ENCODE measurements around the gene NAPG.
"Not testable (repeated sequence)": the region's sequence is repeated elsewhere in the genome, so short reads cannot be mapped to it uniquely, and the experiment has no call there.

NAPG gene

DNA sequence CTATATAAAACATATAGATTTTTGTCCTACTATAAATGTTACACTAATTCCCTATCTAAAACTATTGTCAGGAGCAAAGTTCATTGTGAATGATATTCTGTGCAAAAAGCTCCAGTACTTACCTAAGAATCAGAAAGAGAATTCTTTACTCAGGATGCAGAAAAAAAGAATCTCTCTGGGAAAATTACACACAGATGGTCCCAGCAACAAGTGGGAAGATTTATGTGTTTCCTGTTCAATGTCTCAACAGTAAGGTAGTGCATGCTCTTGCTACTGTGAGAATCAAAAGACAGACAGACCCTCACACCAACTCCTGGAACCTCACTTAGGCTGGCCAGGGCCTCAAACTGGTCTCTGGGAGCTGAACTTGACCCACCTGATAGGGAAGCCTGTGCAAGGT, 11.2 kb upstream of the NAPG start:
- no peak for DNase-seq

- no peak for DNase-seq
These were observed 10.4 kb upstream of the NAPG start for GRCh38 chr18:10515456-10515855.

DNA sequence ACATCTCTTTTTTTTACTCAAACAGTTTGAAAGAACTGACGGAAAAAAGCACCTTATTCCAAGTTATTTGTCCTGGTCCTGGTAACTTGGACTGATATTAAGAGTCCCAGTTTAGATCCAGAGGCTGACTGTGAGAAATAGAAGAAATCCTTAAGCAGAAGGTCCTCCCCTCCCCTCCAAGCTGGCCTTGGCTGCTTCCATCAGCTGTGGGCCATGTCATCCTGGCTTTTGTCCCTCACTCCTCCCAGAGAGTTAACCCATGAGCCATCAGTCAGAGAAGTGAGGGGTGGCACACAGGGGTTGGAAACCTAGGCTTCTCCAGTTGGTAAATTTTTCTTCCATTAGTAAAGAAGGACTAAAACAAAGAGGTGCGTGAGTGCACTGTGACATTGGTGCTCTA, 9.7 kb upstream of the NAPG start:
- DNase-seq, result no peak

DNA sequence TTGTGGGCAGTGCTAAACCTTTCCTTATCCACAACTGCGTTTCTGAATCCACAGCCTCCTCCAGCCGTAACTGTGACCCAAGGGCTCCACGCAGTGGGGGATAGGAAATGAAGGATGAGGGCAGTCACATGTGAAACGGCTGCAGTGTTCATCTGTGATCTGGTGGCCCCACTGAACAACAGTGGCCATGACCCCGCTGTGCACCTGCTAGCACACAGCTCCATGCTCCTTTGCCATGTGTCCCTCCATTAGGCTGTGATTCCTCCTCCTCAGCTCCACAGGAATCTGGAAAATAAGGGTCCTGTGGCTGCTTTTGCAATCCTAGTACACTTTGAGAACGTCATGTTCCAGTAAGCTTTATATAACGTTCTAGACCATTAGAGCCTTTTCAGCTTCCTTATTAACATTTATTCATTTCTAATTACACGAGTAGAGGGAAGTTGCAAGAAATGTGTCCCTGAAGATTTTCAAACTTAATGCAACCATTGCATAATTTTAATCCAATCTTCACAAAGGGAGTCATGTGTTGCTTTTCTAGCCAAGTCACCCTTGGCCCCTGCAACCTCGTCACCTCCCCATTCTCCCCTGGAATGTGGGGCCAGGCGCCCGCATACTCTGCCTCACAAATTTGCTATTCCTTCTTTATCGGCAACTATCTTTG, 7.1 kb upstream of the NAPG start:
- DNase-seq, result no peak

DNA sequence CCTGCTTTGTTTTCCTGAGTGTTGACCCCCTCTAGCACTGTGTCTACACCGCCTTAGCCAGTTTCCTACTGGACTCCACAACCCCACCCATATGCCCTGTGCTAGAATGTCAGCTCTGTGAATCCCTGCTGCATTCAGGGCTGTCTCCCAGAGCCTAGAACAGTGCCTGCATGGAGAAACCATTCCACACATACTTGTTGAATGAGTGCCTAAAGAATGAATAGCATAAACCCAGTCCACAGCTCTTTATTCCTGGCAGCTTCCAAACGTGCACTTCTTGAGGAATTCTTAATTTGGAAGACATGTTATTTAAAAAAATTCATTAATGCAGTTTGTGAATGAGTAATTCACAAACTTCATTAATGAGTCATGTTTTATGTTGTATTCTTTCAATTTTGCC, 6.5 kb upstream of the NAPG start:
- no peak for DNase-seq

DNA sequence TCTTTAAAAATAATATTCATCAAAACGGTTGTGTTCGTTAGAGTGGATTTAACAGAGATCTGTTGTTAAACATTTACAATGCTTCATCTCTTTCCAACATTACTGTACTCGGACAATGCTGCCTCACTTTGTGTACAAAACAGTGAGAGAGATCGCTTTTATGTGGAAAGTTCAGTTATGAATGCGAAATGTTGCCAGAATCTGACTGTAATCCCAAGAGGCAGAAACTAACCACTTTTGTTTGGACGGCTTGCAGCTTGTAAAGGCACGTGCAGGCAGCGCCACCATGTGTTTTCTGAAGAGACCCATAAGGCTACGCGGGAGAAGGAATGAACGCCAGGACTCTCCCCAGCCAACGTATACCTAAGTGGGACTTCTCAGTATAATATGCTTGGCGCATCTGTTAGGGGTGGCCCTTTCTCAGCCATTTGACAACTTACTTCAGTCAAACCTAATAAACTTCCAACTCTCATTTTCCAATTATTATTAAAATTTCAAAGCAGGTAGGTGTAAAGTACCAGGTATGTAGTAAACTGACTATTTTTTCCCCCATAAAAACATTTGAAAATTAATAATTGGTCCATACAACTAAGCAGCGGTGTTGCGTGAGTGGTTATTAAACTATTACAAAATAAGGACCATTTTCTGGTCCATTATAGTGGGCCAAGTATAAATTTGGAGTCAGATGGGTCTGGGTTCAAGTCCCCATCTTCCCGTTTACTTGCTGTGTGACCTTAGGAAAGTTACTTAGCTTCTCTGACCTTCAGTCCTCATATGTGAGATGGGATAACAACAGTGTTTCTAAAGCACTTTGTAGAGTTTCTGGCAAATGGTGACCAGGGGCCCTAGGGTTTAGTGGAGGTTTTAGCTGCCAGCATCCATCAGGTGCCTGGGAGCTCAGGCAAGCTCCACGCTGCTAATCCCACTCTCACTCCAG, 5.6 kb upstream of the NAPG start:
- no peak for DNase-seq

- no peak for DNase-seq
These were observed 4.3 kb upstream of the NAPG start for GRCh38 chr18:10521566-10521965.

DNA sequence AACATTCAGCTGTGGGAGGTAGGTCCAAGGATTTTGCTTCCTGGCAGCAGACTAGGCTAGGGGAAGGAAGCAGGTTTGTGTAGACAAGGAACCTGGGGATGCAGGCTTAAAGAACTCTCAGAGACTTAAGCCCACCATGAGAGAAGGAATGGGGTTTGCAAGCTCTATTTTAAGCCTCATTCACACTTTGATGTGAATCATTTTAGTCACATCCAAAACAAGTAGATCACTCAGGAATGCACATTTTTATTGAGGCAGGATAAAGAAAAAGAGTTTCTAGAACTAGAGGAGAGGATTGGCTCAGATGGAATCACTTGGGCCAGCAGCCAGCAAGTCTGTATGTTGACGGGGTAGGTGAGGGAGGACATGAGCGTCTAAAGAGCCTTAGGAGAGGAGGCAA, 3.3 kb upstream of the NAPG start:
- no peak for DNase-seq

DNA sequence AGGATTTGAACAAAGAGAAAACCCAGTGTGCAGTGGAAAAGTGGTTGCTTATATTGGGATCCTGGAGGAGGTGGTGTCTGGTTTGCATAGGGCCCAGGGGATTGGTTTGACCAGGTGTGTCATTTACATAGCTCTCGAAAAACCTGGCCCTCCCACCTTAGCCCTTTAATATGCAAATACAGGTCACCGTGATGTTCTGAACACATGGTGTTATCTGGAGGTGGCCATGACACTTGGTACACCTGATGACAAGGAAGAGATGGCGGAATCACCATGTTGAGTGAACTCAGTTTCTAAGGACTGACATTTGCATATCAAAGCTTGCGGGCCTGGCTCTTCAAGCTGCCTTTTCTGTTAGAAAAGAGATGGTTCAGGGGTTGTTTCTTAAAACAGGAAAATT, 2.3 kb upstream of the NAPG start:
- no peak for DNase-seq

DNA sequence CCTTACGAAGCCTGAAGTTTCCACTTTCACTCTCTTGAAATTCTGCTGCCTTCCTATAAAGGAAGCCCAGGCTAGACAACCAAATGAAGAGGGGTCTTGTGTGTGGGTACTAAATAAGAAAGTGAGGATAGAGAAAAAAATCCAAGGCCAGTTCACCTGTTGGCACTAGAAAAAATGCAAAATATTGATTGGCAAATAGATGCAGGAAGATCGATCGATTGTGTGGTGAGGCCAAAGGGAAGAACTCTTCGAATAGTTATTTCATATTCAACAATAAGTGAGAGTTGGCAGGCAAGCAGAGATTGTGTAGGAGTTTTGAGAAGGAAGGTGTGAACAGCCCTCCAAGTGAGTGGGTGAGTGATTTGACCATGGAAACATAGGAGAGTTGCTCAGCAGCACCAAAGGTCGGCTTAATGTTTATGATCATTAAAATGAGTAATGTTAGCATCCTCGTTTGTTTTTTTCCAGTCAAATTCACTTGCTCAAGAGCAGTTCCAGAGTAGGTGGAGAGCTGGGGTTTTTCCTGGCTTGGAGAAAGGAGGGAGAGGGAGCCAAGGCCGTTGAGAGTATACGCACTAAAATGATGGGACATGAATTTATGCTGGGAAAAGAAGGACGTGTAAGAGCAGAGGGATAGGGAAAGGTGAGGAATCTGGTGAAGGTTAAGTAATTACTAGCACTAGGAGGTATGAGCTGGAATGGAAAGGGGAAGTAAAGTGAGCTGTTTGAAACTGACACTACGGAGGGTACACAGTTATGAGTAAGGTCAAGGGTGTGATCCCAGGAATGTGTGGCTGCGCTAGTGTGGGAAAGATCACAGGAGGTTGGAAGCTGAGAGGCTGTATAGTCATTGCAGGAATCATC, 1.1 kb upstream of the NAPG start:
- DNase-seq, result no peak

DNA sequence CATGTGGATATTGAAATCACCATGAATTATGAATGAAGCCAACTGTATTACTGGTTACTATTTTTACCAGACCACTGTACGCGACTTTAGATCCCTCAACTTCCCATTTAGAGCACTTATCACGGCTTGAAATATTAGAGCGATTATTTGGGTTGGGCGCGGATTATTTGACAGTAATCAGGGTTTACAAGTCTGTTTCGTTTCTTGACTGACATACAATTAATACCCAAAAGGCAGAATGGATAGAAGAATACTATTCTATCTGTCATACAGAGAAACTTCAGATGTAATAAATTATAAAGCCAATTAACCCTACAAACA, 496 bp upstream of the NAPG start:
- DNase-seq, result no peak

DNA sequence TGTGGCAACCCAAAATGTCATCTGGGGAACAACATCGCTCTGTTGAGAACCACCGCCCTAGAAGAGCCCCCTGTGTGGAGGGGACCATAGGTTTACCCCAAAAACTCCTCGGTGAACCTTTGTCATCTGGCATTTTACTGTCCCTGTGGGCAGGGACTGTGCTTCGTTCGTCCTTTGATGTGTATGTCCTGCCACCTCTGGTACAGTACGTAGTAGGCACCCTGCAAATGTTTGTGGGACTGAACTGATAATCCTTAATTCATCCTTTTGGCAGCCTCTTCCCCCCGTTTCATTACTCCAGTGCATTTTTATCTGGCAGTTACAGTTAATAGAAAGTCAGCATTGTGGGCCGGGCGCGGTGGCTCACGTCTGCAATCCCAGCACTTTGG, 728 bp downstream of the NAPG start:
- DNase-seq, result no peak

GRCh38 chr18:10528439-10528838, 2.6 kb downstream of the NAPG start:
- DNase-seq, result no peak

DNA sequence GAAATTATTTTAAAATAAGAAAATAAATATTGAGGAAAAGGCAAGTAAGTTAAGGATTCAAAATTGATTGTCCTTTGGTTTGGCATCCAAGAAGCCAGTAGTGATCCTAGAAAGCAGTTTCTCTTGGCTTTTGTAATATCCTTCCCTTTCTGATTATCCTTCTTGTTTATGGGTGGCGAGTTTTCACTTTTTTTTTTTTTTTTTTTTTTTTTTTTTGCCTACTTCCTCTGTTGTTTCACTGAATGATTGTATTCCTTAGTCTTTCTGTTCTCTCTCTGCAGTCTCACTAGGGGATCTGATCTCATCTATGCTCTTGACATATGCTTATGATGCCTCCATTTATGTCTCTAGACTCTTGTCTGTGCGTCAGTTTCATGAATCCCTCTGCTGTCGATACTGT, 4.2 kb downstream of the NAPG start:
- no peak for DNase-seq

DNA sequence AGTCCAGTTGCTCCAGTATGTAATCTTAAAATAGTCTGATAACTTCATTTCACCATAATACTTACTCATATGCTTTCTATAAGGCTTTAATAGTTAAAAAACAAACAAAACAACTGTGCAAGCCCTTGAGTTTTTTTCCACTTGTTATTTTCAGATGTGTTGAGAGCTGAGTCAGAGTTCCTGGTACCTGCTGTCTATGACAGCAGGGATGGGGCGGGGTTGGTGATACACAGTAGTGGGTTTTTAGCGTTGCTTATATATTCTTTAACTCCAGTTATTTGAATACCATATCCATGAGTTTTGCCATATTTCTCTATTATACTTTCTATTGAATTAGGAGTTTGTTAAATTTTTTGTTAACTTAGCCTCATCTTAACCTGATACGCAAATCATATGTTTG, 5.0 kb downstream of the NAPG start:
- no peak for DNase-seq

DNA sequence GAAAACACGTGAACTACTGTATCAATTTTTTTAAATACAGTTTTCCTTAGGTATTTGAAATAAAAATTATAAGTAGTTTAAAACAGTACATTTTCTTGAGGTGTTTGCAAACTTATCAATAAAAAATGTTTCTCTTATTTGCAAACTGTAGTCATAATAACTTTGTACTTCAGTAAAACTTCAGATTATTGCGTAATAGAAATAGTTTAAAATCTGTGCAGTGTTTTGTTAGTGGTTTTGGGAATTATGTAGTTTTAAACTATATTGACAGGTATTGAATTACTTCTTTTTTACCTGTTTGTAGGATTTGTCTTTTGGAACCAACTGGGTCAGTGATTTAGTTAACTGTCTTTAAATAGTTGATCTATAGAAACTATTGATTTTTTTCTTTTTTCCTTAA, 7.3 kb downstream of the NAPG start:
- no peak for DNase-seq

DNA sequence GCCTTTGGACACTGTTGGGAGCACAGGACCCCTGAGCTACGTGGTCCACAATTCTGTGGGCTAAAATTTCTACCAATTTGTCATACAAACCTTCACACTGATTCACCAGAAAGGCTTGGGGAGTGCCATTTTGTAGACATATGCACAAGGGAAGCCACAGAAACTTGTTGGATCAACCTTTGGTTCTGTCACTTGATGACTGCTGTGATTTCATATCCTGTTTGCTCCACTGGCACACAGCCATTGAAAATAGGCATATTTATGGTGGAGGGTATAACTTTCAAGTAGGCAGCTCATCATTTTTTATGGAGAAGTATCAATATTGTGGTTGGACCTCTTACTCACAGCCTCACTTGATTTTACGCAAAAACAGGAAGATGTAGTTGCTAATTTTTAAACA, 10.5 kb downstream of the NAPG start:
- no peak for DNase-seq

GRCh38 chr18:10537765-10538164, 11.9 kb downstream of the NAPG start:
- no peak for DNase-seq

GRCh38 chr18:10539124-10539523, 13.3 kb downstream of the NAPG start:
- DNase-seq, result not testable (repeated sequence)

DNA sequence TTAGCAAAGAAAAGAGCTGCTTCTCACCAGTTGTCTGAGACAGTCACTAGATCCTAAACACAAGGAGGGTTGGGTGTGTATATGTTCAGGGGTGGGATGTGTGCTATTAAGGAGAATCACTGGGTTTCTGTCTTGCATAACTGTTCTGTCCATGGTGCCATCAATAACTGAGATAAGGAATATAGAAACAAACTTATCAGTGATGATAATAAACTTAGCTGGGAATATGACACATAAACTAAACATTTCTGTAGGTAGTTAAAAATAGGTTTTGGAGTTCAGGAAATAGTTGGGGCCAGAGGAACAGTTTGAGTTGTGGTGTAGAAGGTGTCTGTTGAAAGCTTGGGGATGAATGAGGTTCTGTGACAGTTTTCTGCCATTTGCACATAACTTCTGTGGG, 17.4 kb downstream of the NAPG start:
- DNase-seq, result no peak

GRCh38 chr18:10544093-10544748, 18.4 kb downstream of the NAPG start:
- no peak for DNase-seq

GRCh38 chr18:10546557-10547300, 20.9 kb downstream of the NAPG start:
- DNase-seq, result no peak

DNA sequence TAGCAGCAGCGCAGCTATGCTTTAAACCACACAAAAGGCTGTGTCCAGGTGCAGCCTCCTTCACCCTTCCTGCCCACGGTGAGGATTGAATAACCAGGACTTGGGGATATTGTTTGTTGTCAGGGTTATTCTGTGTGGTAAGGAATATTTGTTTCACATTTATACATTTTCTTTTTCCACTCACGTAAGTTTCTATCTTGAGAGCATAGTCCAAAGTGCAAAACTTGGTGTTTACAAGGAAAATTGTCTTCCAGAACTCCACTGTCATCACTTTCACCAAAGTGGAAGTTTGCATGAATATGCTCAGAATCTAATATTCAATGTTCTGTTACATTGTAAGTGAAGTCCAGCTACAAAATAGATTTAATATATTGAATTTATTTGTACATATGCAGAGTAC, 26.4 kb downstream of the NAPG start:
- no peak for DNase-seq
